GM19452 (cell line): ENCODE measurements around the gene EXTL2.
A peak's percentile ranks its signal among the peaks of the same experiment; 100 is the strongest.
"Not testable (repeated sequence)": the region's sequence is repeated elsewhere in the genome, so short reads cannot be mapped to it uniquely, and the experiment has no call there.

Source experiments
- ATAC-seq: cut with Tn5 transposase; IDR thresholded peaks from one replicate; pipeline ENCODE4 v1.9.1; 2021; ENCODE audit not compliant: unreplicated experiment

The EXTL2 gene

GRCh38 chr1:100894603-100895539 is at the start of gene EXTL2:
Gene EXTL2, minus strand, starts transcription at chr1:100894842. Its CDS starts 6,085 bp downstream, at chr1:100888757.
- peak; percentile 46 for ATAC-seq

- no peak for ATAC-seq
Observed at GRCh38 chr1:100943533-100943932, 48.9 kb upstream of the EXTL2 start.

GRCh38 chr1:100942304-100943046 is 47.8 kb upstream of the EXTL2 start:
- no peak for ATAC-seq

GRCh38 chr1:100941580-100942216 is 47.1 kb upstream of the EXTL2 start:
- ATAC-seq: no peak

GRCh38 chr1:100941098-100941527 is 46.5 kb upstream of the EXTL2 start:
- ATAC-seq: no peak

GRCh38 chr1:100936194-100936967 is 41.7 kb upstream of the EXTL2 start:
- ATAC-seq: no peak

GRCh38 chr1:100933555-100933954 is 38.9 kb upstream of the EXTL2 start:
- ATAC-seq: not testable (repeated sequence)

GRCh38 chr1:100931716-100932115 is 37.1 kb upstream of the EXTL2 start:
- no peak for ATAC-seq

- ATAC-seq: no peak
Observed at GRCh38 chr1:100930494-100930893, 35.9 kb upstream of the EXTL2 start.

- ATAC-seq: no peak
Observed at GRCh38 chr1:100928128-100928527, 33.5 kb upstream of the EXTL2 start.

- ATAC-seq: no peak
Observed at GRCh38 chr1:100927276-100927675, 32.6 kb upstream of the EXTL2 start.

GRCh38 chr1:100926240-100926639 is 31.6 kb upstream of the EXTL2 start:
- ATAC-seq: no peak

GRCh38 chr1:100924991-100925390 is 30.3 kb upstream of the EXTL2 start:
- no peak for ATAC-seq

GRCh38 chr1:100924212-100924611 is 29.6 kb upstream of the EXTL2 start:
- no peak for ATAC-seq

- ATAC-seq: no peak
Observed at GRCh38 chr1:100921110-100921706, 26.6 kb upstream of the EXTL2 start.

- no peak for ATAC-seq
Observed at GRCh38 chr1:100912019-100912418, 17.4 kb upstream of the EXTL2 start.

- no peak for ATAC-seq
Observed at GRCh38 chr1:100909018-100909417, 14.4 kb upstream of the EXTL2 start.

- ATAC-seq: no peak
Observed at GRCh38 chr1:100907887-100908286, 13.2 kb upstream of the EXTL2 start.

GRCh38 chr1:100905181-100905580 is 10.5 kb upstream of the EXTL2 start:
- no peak for ATAC-seq

- no peak for ATAC-seq
Observed at GRCh38 chr1:100904528-100904927, 9.9 kb upstream of the EXTL2 start.
